GM23338 (cell line): ENCODE measurements around the gene MAP3K14. TPM values are rescaled to one million over a fixed set of nuclear protein-coding genes. Genes with fewer than 3 reads are reported as not detected.
A peak's percentile ranks its signal among the peaks of the same experiment; 100 is the strongest.

Experiments
- ATAC-seq: fragments of 200-7000 bp; cut with Tn5 transposase; 3 replicates; pipeline ENCODE4 v1.9.1; 2020
- DNase-seq: peaks from one replicate; pipeline ENCODE4 v3.0.0-alpha.2; 2015; ENCODE audit warnings: low spot score
- H2AFZ ChIP-seq: fragments of 200-600 bp; sonication (generic); 2 replicates; pipeline ENCODE4 v1.8.0; 2016; ENCODE audit warnings: antibody characterized with exemption, mild to moderate bottlenecking, moderate library complexity
- H3F3A ChIP-seq: fragments of 200-600 bp; sonication (generic); replicated peaks from 2 replicates; pipeline ENCODE4 v1.8.0; 2017; ENCODE audit warnings: antibody characterized with exemption, mixed run types, low read depth
- H3K27ac ChIP-seq: fragments of 200-600 bp; sonication (generic); 2 replicates; pipeline ENCODE4 v1.6.1; 2016; ENCODE audit warnings: low read depth
- H3K27me3 ChIP-seq: fragments of 200-600 bp; sonication (generic); 2 replicates; pipeline ENCODE4 v1.8.0; 2016; ENCODE audit warnings: mild to moderate bottlenecking, mixed run types, moderate library complexity; ENCODE audit not compliant: insufficient read depth
- H3K36me3 ChIP-seq: fragments of 200-600 bp; sonication (generic); 2 replicates; pipeline ENCODE4 v1.8.0; 2016; ENCODE audit warnings: mild to moderate bottlenecking; ENCODE audit not compliant: insufficient read depth
- H3K4me1 ChIP-seq: fragments of 200-600 bp; sonication (generic); 2 replicates; pipeline ENCODE4 v1.8.0; 2016; ENCODE audit warnings: mild to moderate bottlenecking, moderate library complexity; ENCODE audit not compliant: insufficient read depth
- H3K4me2 ChIP-seq: fragments of 200-600 bp; sonication (generic); 2 replicates; pipeline ENCODE4 v1.7.1; 2017; ENCODE audit warnings: mixed run types
- H3K4me3 ChIP-seq: fragments of 200-600 bp; sonication (generic); 2 replicates; pipeline ENCODE4 v1.6.1; 2016; ENCODE audit warnings: mixed run types
- H3K79me2 ChIP-seq: fragments of 200-600 bp; sonication (generic); replicated peaks from 2 replicates; pipeline ENCODE4 v1.8.0; 2017; ENCODE audit warnings: mild to moderate bottlenecking; ENCODE audit not compliant: insufficient read depth
- H3K9me2 ChIP-seq: fragments of 200-600 bp; sonication (generic); 2 replicates; pipeline ENCODE4 v1.8.0; 2017; ENCODE audit not compliant: insufficient read depth
- H4K20me1 ChIP-seq: fragments of 200-600 bp; sonication (generic); replicated peaks from 2 replicates; pipeline ENCODE4 v1.8.0; 2017; ENCODE audit warnings: mild to moderate bottlenecking; ENCODE audit not compliant: insufficient read depth
- H3K27ac Mint-ChIP-seq: 2 replicates; pipeline ENCODE4 v1.8.0; 2020; ENCODE audit warnings: inconsistent platforms, mild to moderate bottlenecking, moderate library complexity, mixed read lengths
- H3K27me3 Mint-ChIP-seq: 3 replicates; pipeline ENCODE4 v1.8.0; 2022; ENCODE audit warnings: low read depth, mild to moderate bottlenecking, moderate library complexity, mixed read lengths, inconsistent platforms; ENCODE audit not compliant: insufficient read depth, poor library complexity
- H3K36me3 Mint-ChIP-seq: 3 replicates; pipeline ENCODE4 v1.8.0; 2021; ENCODE audit warnings: low read depth, mild to moderate bottlenecking, inconsistent platforms, moderate library complexity, mixed read lengths
- H3K4me1 Mint-ChIP-seq: 3 replicates; pipeline ENCODE4 v1.8.0; 2020; ENCODE audit warnings: mild to moderate bottlenecking, inconsistent platforms, mixed read lengths
- H3K4me3 Mint-ChIP-seq: 3 replicates; pipeline ENCODE4 v1.8.0; 2021; ENCODE audit warnings: moderate library complexity, mild to moderate bottlenecking, inconsistent platforms, mixed read lengths
- H3K9me3 Mint-ChIP-seq: 3 replicates; pipeline ENCODE4 v1.8.0; 2020; ENCODE audit warnings: moderate library complexity, mild to moderate bottlenecking, inconsistent platforms, mixed read lengths
- NANOG ChIP-seq: IDR thresholded peaks from 2 replicates; pipeline ENCODE4 v1.6.1; 2016; ENCODE audit warnings: antibody characterized with exemption, borderline replicate concordance
- STAT1 ChIP-seq: IDR thresholded peaks from one replicate; pipeline ENCODE4 v1.6.1; 2016; ENCODE audit warnings: antibody characterized with exemption; ENCODE audit not compliant: unreplicated experiment
- polyA plus RNA-seq: library from polyadenylated mRNA; unstranded; fragments of >200 nt; fragmentation: Nextera tagmentation; extraction: Ambion mirVana; gene quantifications from 2 replicates; pipeline ENCODE4 v1.2.1, GENCODE V29; 2016
- total RNA-seq: library from RNA; depleted of rRNA; stranded (reverse); fragments of >200 nt; shearing (Covaris generic); gene quantifications from 2 replicates; pipeline ENCODE4 v1.2.3, GENCODE V29; 2014; rRNA removed
- TF ChIP-seq, protein P1 (sequence below): IDR thresholded peaks from one replicate; pipeline ENCODE4 v1.6.1; 2018; ENCODE audit warnings: antibody characterized with exemption; ENCODE audit not compliant: unreplicated experiment
- TF ChIP-seq, protein P2 (sequence below), 2 experiments: fragments of 200-600 bp in 1 of 2; sonication (generic) in 1 of 2; conservative IDR thresholded peaks; 2 replicates each; pipeline versions ENCODE4 v1.5.1 to v1.6.1; 2016 to 2017; ENCODE audit warnings: antibody characterized with exemption in 2 of 2, low read depth in 2 of 2, mild to moderate bottlenecking in 2 of 2, moderate library complexity in 1 of 2

MAP3K14 gene
- total and polyA plus RNA-seq, 2 experiments from 2014 or later = 1.3 to 4.9 TPM

DNA sequence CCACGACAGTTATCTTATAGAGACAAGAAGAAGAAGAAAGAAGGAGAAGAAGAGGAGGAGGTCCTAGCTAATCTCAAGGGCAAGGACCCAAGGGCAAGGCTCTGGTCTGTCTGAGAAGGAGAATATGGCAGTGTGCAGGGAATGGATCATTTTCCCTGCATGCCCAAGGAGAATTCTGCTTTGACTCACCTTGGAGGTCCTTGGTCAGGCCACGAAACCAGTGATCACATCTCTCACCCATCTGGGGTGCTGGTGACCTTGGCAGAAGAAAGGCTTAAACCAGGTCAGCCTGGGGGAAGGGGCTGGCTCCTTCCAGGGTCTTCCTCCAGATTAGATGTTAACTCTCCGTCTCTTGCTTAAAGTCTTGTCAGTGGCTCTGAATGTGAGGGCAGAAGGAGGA, 96.7 kb downstream of the MAP3K14 start (continued):
- TF ChIP-seq, protein P1, sequence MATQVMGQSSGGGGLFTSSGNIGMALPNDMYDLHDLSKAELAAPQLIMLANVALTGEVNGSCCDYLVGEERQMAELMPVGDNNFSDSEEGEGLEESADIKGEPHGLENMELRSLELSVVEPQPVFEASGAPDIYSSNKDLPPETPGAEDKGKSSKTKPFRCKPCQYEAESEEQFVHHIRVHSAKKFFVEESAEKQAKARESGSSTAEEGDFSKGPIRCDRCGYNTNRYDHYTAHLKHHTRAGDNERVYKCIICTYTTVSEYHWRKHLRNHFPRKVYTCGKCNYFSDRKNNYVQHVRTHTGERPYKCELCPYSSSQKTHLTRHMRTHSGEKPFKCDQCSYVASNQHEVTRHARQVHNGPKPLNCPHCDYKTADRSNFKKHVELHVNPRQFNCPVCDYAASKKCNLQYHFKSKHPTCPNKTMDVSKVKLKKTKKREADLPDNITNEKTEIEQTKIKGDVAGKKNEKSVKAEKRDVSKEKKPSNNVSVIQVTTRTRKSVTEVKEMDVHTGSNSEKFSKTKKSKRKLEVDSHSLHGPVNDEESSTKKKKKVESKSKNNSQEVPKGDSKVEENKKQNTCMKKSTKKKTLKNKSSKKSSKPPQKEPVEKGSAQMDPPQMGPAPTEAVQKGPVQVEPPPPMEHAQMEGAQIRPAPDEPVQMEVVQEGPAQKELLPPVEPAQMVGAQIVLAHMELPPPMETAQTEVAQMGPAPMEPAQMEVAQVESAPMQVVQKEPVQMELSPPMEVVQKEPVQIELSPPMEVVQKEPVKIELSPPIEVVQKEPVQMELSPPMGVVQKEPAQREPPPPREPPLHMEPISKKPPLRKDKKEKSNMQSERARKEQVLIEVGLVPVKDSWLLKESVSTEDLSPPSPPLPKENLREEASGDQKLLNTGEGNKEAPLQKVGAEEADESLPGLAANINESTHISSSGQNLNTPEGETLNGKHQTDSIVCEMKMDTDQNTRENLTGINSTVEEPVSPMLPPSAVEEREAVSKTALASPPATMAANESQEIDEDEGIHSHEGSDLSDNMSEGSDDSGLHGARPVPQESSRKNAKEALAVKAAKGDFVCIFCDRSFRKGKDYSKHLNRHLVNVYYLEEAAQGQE = no peak
- no peak for TF ChIP-seq NANOG

DNA sequence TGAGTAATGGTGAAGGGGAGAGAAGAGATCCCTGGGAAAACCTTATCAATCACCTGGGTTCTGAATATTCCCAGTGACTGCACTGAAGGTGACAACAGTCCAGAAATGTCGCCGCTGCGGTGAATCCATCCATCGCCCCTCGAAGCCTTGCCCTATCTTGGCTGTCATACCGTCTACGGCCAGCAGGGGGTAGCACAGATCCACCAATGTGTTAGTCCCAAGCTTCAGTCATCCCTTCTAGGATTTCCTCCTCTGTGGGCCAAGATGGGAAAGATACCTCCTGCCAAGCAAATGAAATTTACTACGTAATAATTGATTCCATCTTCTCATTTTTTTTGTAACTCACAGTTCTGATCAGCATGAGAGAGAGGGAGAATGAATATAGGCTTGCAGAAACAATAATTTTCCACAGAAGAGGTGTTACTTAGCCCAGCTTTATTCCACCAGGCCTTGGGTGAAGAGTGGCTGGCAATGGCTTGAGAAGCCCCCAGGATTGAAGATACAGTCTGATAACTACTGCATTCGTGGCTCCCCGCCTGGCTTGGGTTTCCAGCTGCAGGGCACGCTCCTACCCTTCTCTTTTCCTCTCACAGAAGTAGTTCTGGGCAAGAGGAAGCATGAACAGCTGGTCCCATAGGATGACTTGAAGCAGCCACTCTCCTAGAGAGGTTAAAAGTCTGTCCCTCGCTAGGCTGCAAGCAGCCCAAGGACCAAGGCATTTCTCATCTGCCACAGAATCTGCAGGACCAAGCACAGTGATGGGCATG, 97.7 kb downstream of the MAP3K14 start:
- H3K27me3 ChIP-seq = peaks cover 44% of the 10 kb centered on the region
- H4K20me1 ChIP-seq = no peaks in the 10 kb centered on the region
- peaks cover 12% of the 10 kb centered on the region; the same call in 1 of the 2 replicates for H3K4me1 ChIP-seq
- Mint-ChIP-seq H3K4me1 (peaks cover 20% of the 10 kb centered on the region), H3K27ac (no peak overlapping the region), H3K27me3 (peaks cover 50% of the 10 kb centered on the region), H3K9me3 (no peaks in the 10 kb centered on the region), H3K4me3 (no peak overlapping the region), H3K36me3 (no peaks in the 10 kb centered on the region)
- H2AFZ ChIP-seq = no peak overlapping the region
- DNase-seq (peak; percentile 89), ATAC-seq (peak; percentile 57)
- H3K36me3 ChIP-seq = no peaks in the 10 kb centered on the region
- H3K9me2 ChIP-seq = no peaks in the 10 kb centered on the region
- no peaks in the 10 kb centered on the region for H3F3A ChIP-seq
- no peaks in the 10 kb centered on the region for H3K79me2 ChIP-seq
- no peak for TF ChIP-seq STAT1
- TF ChIP-seq, protein P2, sequence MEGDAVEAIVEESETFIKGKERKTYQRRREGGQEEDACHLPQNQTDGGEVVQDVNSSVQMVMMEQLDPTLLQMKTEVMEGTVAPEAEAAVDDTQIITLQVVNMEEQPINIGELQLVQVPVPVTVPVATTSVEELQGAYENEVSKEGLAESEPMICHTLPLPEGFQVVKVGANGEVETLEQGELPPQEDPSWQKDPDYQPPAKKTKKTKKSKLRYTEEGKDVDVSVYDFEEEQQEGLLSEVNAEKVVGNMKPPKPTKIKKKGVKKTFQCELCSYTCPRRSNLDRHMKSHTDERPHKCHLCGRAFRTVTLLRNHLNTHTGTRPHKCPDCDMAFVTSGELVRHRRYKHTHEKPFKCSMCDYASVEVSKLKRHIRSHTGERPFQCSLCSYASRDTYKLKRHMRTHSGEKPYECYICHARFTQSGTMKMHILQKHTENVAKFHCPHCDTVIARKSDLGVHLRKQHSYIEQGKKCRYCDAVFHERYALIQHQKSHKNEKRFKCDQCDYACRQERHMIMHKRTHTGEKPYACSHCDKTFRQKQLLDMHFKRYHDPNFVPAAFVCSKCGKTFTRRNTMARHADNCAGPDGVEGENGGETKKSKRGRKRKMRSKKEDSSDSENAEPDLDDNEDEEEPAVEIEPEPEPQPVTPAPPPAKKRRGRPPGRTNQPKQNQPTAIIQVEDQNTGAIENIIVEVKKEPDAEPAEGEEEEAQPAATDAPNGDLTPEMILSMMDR (conservative IDR thresholded peaks at IDR 0.05; ENCODE audit: low read depth in 2 of 2) = peak; percentile 95 to 99
- no peak overlapping the region for H3K4me2 ChIP-seq
- H3K27ac ChIP-seq = no peak overlapping the region
- no peak overlapping the region for H3K4me3 ChIP-seq

Other genes with a start within 250 kb of the MAP3K14 start
- 15.9 and 32.1 TPM in 2 replicates for gene PLCD3, start 184.5 kb downstream of the MAP3K14 start, total RNA-seq
- gene PLCD3, start 184.5 kb downstream of the MAP3K14 start, polyA plus RNA-seq = 3.0 and 5.7 TPM in 2 replicates
- 5.1 and 6.7 TPM in 2 replicates for gene ACBD4, start 181.3 kb downstream of the MAP3K14 start, total RNA-seq
- 4.5 and 5.1 TPM in 2 replicates for gene ACBD4, start 181.3 kb downstream of the MAP3K14 start, polyA plus RNA-seq
- 10.9 and 11.9 TPM in 2 replicates for gene HEXIM1, start 168.5 kb downstream of the MAP3K14 start, total RNA-seq
- 9.2 and 9.7 TPM in 2 replicates for gene HEXIM1, start 168.5 kb downstream of the MAP3K14 start, polyA plus RNA-seq
- 9.0 and 9.8 TPM in 2 replicates for gene HEXIM2, start 155.1 kb downstream of the MAP3K14 start, total RNA-seq
- 9.5 and 12.4 TPM in 2 replicates for gene HEXIM2, start 155.1 kb downstream of the MAP3K14 start, polyA plus RNA-seq
- 9.3 and 23.1 TPM in 2 replicates for gene FMNL1, start 95.1 kb downstream of the MAP3K14 start, total RNA-seq
- gene FMNL1, start 95.1 kb downstream of the MAP3K14 start, polyA plus RNA-seq = 5.6 and 6.6 TPM in 2 replicates
- not detected in 2 replicates for gene SPATA32, start 54.9 kb downstream of the MAP3K14 start, total RNA-seq
- gene SPATA32, start 54.9 kb downstream of the MAP3K14 start, polyA plus RNA-seq = 0.23 TPM in 1 of 2 replicates, not detected in the other
- gene ARHGAP27, start 115.8 kb upstream of the MAP3K14 start, total RNA-seq = 14.3 and 17.7 TPM in 2 replicates
- 5.3 and 5.9 TPM in 2 replicates for gene ARHGAP27, start 115.8 kb upstream of the MAP3K14 start, polyA plus RNA-seq
- gene PLEKHM1, start 173.7 kb upstream of the MAP3K14 start, total RNA-seq = 16.9 and 17.9 TPM in 2 replicates
- 4.4 and 5.0 TPM in 2 replicates for gene PLEKHM1, start 173.7 kb upstream of the MAP3K14 start, polyA plus RNA-seq